ENCODE data around the gene SCAPER.

SCAPER gene

DNA sequence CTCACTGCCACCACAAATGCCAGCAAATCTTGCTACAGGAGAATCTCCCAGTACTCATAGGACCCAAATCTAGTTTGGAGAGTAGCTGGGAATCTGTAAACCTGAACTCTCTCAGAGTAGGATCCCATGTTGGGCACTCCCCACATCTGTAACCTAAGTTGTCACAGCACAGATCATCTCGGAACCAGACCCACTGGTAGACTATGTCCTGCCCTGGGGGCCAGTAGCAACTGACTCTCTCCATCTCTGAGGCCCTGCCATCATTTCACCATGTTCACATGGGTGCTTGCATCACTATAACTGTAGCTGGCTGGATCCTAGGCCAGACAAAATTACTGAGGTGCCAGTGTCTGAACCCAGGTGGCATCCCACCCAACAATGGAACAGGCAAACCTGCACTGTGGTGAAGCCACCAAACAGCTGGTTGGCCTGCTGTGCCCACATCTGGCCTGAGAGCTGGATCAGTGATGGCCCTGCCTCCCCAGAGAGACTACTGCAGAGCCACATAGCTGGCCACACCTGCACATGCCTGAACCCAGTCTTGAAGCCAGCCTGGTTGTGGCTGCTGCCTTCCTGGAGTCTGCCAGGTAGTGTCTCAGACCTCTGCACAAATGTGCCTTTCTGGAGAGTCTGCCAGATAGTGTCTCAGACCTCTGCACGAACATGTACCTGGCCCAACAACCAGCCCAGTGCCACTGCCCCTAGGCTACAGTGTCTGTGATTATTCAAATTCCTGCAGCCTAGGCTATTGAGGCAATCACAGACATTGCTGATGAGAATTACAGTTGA lies 486.6 kb downstream of the SCAPER start:
- H2AFZ ChIP-seq (ENCODE audit: low read depth, low read length), result no peak overlapping the region
- no peak overlapping the region for H3K27ac ChIP-seq (ENCODE audit: low read length)
- no peak overlapping the region for H3K4me3 ChIP-seq (ENCODE audit: low read length)
- TF ChIP-seq, protein P1, sequence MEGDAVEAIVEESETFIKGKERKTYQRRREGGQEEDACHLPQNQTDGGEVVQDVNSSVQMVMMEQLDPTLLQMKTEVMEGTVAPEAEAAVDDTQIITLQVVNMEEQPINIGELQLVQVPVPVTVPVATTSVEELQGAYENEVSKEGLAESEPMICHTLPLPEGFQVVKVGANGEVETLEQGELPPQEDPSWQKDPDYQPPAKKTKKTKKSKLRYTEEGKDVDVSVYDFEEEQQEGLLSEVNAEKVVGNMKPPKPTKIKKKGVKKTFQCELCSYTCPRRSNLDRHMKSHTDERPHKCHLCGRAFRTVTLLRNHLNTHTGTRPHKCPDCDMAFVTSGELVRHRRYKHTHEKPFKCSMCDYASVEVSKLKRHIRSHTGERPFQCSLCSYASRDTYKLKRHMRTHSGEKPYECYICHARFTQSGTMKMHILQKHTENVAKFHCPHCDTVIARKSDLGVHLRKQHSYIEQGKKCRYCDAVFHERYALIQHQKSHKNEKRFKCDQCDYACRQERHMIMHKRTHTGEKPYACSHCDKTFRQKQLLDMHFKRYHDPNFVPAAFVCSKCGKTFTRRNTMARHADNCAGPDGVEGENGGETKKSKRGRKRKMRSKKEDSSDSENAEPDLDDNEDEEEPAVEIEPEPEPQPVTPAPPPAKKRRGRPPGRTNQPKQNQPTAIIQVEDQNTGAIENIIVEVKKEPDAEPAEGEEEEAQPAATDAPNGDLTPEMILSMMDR (IDR thresholded peaks at IDR 0.05; ENCODE audit: low read depth, low read length), result no peak
- TF ChIP-seq EZH2phosphoT487 (IDR thresholded peaks at IDR 0.05; ENCODE audit: low read depth), result no peak
- no peaks in the 10 kb centered on the region for H3K9me3 ChIP-seq (ENCODE audit: insufficient read depth, low read length)
- H3K4me2 ChIP-seq (ENCODE audit: low read length), result no peak overlapping the region
- no peaks in the 10 kb centered on the region for H3K79me2 ChIP-seq (ENCODE audit: low read length)
- H3K4me1 ChIP-seq (ENCODE audit: low read length), result 0 out of 2 replicates have a peak, but pooled peaks cover 4% of the 10 kb centered on the region
- no peaks in the 10 kb centered on the region for H3K36me3 ChIP-seq (replicated peaks; ENCODE audit: low read depth, low read length)
- no peaks in the 10 kb centered on the region for H3K27me3 ChIP-seq (ENCODE audit: low read depth, low read length)
- H3K9ac ChIP-seq (ENCODE audit: low read length), result no peak overlapping the region
- H4K20me1 ChIP-seq (ENCODE audit: insufficient read depth, low read length), result no peaks in the 10 kb centered on the region

DNA sequence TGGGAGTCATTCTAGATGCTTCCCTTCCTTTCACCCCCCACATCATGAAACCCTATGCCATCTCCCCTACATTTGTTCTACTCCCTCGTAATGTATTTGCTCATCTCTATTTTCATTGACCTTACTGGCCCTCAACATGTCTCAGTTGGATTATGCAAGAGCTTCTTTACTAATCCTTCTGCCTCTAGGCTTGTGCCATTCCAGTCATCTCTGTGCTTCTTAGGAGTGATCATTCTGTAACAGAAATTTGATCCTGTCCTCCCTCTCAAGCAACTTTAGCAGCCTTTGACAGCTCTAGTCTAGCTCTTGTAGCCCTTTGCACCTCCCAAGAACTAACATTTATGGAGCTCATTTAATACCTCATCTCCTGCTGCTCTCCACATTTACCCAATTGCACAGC lies 503.9 kb downstream of the SCAPER start:
- Histone ChIP-seq H3K4me3 (ENCODE audit: low read length) (no peak overlapping the region), H3K27ac (ENCODE audit: low read length) (no peak overlapping the region), H3K9me3 (ENCODE audit: insufficient read depth, low read length) (no peaks in the 10 kb centered on the region), H4K20me1 (ENCODE audit: insufficient read depth, low read length) (no peaks in the 10 kb centered on the region), H3K9ac (ENCODE audit: low read length) (no peak overlapping the region), H3K4me1 (ENCODE audit: low read length) (no peaks in the 10 kb centered on the region), H3K4me2 (ENCODE audit: low read length) (no peak overlapping the region), H3K36me3 (replicated peaks; ENCODE audit: low read depth, low read length) (no peaks in the 10 kb centered on the region), H3K27me3 (ENCODE audit: low read depth, low read length) (no peaks in the 10 kb centered on the region), H3K79me2 (ENCODE audit: low read length) (no peaks in the 10 kb centered on the region), H2AFZ (ENCODE audit: low read depth, low read length) (no peak overlapping the region)
- TF ChIP-seq EZH2phosphoT487 (IDR thresholded peaks at IDR 0.05; ENCODE audit: low read depth), result no peak
- TF ChIP-seq, protein P1 (IDR thresholded peaks at IDR 0.05; ENCODE audit: low read depth, low read length), result no peak

DNA sequence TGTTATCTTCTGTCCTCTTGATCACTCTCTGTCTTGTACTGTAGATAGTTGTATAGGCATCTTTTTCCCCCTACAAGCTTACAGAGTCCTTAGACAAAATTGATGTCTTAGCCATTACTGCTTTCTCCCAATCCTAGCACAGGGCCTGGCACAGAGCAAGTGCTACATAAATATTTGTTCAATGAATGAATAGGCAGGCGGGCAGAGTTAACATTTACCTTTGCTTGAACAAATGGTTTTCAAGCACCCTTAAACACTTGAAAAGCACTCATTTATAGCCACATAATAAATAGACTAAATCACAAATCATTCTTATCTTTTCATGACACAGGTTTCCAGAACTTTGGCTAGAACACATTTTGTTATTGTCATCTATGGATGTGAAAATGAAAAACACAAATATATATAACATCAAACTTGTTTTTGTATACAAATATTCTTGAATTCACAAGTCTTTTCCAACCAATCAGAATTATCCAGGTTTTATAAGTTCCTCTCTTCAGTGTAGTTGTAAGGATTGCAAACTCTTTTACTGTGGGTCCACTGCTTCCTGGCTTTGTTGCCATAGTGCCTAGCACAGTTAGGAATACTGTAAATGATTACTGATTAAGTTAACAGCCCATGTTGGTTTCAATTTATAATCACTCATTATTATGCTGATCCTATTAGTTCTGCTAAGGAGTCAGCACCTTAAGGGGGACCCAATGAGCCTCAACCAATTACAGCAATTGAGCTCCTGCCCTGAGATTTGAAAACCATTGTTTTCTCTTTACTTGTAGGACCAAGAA lies 506.6 kb downstream of the SCAPER start:
- H3K36me3 ChIP-seq (replicated peaks; ENCODE audit: low read depth, low read length), result no peaks in the 10 kb centered on the region
- H3K9me3 ChIP-seq (ENCODE audit: insufficient read depth, low read length), result no peaks in the 10 kb centered on the region
- no peak overlapping the region for H3K9ac ChIP-seq (ENCODE audit: low read length)
- no peak overlapping the region for H2AFZ ChIP-seq (ENCODE audit: low read depth, low read length)
- H4K20me1 ChIP-seq (ENCODE audit: insufficient read depth, low read length), result no peaks in the 10 kb centered on the region
- no peak overlapping the region for H3K27ac ChIP-seq (ENCODE audit: low read length)
- no peak overlapping the region for H3K4me2 ChIP-seq (ENCODE audit: low read length)
- H3K4me1 ChIP-seq (ENCODE audit: low read length), result no peaks in the 10 kb centered on the region
- TF ChIP-seq, protein P1 (IDR thresholded peaks at IDR 0.05; ENCODE audit: low read depth, low read length), result no peak
- TF ChIP-seq EZH2phosphoT487 (IDR thresholded peaks at IDR 0.05; ENCODE audit: low read depth), result no peak
- H3K79me2 ChIP-seq (ENCODE audit: low read length), result no peaks in the 10 kb centered on the region
- H3K4me3 ChIP-seq (ENCODE audit: low read length), result no peak overlapping the region
- H3K27me3 ChIP-seq (ENCODE audit: low read depth, low read length), result no peaks in the 10 kb centered on the region

DNA sequence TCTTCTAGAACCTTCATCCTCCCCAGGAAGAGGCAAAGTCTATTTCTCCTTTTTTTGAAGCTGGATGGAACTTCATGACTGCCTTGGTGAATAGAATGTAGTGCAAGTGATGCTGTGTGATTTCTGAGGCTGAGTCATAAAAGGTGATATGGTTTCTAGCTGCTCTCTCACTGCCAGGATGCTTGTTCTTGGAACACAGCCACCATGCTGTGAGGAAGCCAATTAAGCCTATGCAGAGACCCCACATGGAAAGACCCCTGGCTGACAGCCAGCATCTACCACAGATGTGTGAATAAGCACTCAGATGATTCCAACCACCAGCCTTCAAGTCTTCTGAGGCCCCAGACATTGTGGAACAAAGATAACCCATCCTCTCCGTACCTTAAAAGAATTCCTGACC lies 511.5 kb downstream of the SCAPER start:
- no peaks in the 10 kb centered on the region for H3K4me1 ChIP-seq (ENCODE audit: low read length)
- H3K9me3 ChIP-seq (ENCODE audit: insufficient read depth, low read length), result no peaks in the 10 kb centered on the region
- no peak for TF ChIP-seq EZH2phosphoT487 (IDR thresholded peaks at IDR 0.05; ENCODE audit: low read depth)
- TF ChIP-seq, protein P1 (IDR thresholded peaks at IDR 0.05; ENCODE audit: low read depth, low read length), result no peak
- H3K4me2 ChIP-seq (ENCODE audit: low read length), result no peak overlapping the region
- H3K27me3 ChIP-seq (ENCODE audit: low read depth, low read length), result no peaks in the 10 kb centered on the region
- H3K9ac ChIP-seq (ENCODE audit: low read length), result no peak overlapping the region
- H3K36me3 ChIP-seq (replicated peaks; ENCODE audit: low read depth, low read length), result no peaks in the 10 kb centered on the region
- no peak overlapping the region for H3K4me3 ChIP-seq (ENCODE audit: low read length)
- H4K20me1 ChIP-seq (ENCODE audit: insufficient read depth, low read length), result no peaks in the 10 kb centered on the region
- H3K27ac ChIP-seq (ENCODE audit: low read length), result no peak overlapping the region
- H3K79me2 ChIP-seq (ENCODE audit: low read length), result no peaks in the 10 kb centered on the region
- H2AFZ ChIP-seq (ENCODE audit: low read depth, low read length), result no peak overlapping the region

All from OCI-LY3 (cell line).